GM19395 (cell line): Measurements from ENCODE around the gene CAMTA1.

Experiments
- ATAC-seq: cut with Tn5 transposase; IDR thresholded peaks from one replicate; pipeline ENCODE4 v1.9.1; 2021; ENCODE audit warnings: mild to moderate bottlenecking, moderate library complexity; ENCODE audit not compliant: unreplicated experiment

Gene CAMTA1

DNA sequence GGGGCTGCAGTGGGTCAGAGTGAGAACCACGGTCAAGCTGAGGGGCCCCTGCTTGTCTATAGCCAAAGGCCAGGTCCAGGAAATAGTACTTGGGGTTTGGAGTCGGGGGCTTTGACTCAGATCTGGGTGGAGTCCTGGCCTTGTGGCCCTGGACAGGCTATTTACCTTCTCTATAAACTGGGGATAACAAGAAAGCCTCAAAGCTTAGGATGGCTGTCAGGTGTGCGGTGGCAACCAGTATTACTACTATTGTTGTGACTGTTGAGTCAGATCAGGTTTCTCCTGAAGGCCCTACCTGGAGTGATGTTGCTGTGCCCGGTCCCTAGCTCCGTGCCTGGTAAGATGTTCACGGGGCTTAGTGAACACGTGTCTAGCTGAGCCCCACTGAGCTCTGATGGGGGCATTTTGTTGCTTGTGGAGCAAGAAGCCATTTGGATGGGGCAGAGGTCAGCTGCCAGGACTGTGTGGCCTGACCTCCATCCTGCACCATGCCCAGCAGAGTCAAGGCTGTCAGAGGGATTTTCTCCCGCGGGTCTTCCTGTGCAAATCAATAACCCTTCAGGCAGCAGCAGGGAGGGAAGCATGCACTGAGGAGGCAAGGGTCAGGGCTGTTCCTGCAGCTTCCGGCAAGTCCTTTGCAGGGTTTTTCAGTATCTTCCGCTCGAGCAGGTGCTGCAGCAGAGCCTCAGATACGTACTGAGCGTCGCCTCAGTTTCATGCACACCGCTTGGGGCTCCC is 170.3 kb downstream of the CAMTA1 start:
- no peak for ATAC-seq

DNA sequence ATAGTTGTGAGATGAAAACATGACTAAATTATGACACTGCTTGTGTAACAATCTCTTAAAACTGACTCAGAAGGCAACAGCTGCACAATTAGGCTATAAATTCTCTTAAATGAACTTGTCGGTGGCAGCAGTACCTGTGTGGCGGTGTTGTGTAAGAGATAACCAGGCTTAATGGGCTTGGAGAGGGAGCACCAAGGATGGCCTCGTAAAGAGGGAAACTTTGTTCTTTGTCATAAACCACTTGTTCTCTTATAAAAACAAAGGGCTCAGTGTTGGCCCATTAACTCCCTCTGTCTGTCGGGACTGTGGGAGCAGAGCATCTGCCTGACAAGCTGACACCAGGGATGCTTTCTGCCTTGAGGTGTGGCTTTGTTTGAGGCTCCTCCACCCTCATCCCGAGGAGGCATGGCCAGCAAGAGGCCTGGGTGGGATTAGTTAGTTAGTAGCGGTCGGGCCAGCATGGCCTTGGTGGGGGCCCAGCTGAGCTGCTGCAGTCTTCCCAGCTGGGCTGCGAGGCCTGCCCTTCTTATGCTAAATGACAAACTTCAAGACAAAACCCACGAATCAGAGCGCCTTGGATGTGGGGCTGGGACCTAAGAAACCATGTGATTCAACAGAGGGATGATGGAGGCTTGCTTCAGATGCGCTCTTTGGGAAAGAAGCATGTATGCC is 171.4 kb downstream of the CAMTA1 start:
- ATAC-seq: no peak

DNA sequence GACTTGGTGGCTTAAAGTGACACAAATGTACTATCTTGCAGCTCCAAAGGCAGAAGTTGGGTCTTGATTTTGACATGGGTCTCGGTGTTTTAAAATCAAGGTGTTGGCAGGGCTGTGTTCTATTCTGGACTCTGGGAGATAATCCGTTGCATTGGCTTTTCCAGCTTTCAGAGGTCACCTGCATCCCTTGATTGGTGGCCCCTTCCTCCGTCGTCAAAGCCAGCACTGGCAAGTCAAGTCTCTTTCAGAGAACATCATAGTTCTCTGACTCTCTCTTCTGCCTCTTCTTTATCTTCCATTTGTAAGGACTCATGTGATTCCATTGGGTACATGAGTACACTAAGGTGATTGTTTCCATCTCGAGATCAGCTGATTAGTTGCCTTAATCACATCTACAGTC is 172.1 kb downstream of the CAMTA1 start:
- ATAC-seq: no peak

DNA sequence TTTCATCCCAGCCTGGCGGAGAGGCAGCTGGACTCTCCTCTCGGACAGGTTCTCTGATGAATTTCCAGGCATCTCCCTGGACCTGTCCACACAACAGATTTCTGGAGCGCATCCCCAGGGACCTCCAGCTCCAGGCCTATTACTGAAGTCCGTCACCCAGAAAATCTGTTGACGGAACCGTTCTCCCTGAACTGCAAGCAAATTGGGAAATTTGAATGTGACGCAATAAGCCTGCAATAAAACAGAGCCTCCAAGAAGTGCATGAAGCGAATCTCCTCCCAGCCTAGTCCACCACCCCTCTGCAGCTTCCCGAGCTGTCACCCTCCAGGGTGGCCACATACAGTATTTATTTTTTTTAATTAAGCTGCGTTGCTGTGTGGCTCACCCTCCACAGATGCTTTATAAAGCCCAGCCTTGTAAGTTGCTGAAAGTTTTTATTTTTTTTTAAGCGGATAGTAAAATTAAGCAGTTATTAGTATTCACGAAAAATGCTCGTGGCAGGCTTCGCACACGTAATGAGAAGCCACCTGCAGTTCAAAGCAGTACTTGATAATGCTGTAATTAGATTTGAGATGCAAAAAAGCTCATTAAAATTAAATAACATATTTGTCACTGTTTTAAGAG is 173.3 kb downstream of the CAMTA1 start:
- no peak for ATAC-seq

- no peak for ATAC-seq
Measured at GRCh38 chr1:6959491-6959890, 174.2 kb downstream of the CAMTA1 start.

DNA sequence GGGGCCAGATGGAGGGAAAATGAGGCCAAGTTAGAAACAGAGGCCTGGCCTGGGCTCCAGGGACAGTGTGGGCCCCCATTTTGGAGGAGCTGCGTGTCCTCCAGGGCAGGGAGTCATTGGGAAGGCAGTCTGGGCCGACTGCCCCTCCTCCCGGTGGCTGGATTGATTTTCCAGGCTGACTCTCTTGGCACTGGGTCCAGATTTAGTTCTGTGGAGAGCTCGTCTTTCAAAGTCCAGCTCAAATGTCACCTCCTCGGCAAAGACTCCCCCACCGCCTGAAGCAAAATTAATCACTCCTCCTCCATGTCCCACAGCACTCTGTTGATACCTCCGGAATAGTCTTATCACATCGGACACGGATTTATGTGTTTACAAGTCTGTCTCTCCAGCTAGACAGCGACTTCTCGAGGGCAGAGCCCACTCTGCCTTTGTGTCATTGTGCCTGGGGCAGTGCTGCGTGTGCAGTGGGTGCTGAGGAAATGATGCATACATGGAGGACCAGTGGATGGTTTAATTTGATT is 175.1 kb downstream of the CAMTA1 start:
- no peak for ATAC-seq

GRCh38 chr1:6960860-6961259 is 175.6 kb downstream of the CAMTA1 start:
- no peak for ATAC-seq

- ATAC-seq: no peak
Measured at GRCh38 chr1:6961289-6961688, 176.0 kb downstream of the CAMTA1 start.

GRCh38 chr1:6961905-6962477 is 176.7 kb downstream of the CAMTA1 start:
- ATAC-seq: no peak

GRCh38 chr1:6962478-6962995 is 177.3 kb downstream of the CAMTA1 start:
- ATAC-seq: no peak

- ATAC-seq: no peak
Measured at GRCh38 chr1:6962996-6963911, 178.0 kb downstream of the CAMTA1 start.

GRCh38 chr1:6963912-6964307 is 178.7 kb downstream of the CAMTA1 start:
- no peak for ATAC-seq

GRCh38 chr1:6965083-6965934 is 180.1 kb downstream of the CAMTA1 start:
- no peak for ATAC-seq

- no peak for ATAC-seq
Measured at GRCh38 chr1:6965935-6966241, 180.6 kb downstream of the CAMTA1 start.

DNA sequence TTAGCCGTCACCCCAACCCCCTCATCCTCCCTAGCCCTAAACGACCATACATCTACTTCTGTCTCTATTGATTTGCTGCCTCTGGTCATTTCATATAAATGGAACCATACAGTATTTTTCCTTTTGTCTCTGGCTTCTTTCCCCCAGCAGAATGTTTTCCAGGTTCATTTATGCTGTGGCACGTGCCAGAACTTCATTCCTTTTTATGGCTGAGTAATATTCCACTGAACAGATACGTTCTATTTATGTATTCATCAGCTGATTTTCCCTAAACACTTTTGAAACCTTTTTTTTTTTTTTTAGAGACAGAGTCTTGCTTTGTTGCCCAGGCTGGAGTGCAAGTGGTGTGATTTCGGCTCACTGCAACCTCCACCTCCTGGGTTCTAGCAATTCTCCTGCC is 181.1 kb downstream of the CAMTA1 start:
- ATAC-seq: no peak

DNA sequence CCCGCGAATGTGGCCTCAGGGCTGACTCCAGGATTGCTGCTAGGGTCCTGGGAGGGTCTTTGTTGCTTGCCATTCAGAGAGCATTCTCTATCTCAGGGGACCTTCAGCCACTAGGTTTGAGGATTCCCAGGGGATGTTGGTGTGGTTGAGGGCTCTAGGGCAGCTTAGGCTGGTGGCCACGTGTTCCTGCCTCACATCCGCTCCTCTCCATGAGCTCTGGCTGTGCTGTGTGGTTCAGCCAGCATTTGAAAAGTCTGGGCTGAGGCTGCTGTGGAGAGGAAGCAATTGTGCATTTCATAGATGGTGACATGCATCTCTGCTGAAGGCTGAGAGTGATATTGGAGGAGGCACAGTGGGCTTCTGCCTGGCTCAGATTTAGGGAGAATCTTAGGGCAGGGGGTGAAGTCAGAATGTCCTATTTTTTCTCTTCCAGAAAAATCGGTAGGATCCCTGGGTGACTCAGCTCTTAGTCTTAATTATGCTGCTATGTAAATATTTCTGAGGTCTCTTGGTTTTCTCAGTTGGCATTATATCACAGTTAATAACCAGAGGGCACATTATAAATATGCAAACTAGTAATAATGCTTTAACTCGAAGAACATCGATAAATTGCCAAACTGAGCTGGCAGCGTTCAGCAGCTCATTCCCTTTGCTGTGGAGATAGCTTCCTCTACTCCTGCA is 182.3 kb downstream of the CAMTA1 start:
- no peak for ATAC-seq

DNA sequence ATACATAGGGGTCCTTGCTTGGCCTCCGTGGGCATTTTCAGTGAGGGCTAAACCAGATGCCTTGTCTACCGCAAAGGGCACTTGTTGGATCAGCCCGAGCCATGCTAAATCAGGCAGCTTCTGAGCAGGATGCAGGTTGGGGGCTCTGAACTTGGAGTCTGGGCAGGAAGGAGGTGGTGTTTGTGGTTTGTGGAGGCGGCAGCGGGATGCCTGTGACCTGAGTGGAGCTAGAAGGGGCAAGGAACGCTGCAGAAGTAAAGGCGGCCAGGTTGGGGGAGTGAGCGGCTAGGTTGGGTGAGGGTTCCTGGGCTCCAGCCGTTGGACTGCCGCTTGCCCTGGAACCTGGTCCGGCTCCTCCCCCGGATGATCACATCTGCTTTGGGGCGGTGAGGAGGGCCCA is 183.9 kb downstream of the CAMTA1 start:
- ATAC-seq: no peak

DNA sequence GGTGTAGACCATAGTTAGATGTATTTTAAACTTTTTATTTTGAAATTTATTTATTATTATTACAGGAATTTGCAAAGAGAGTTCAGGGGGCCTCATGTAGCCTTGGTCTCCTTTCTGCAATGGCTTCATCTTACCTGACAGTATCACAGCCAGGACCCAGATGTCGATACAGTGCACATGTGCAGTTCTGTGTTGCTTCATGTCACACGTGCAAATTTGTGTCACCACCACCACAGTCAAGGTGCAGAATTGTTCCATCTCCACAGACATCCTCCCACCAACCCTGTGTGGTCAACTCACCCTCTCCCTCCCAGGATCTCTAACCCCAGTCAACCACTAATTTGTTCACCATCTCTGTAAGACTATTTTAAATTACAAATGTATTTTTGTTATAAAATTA is 184.5 kb downstream of the CAMTA1 start:
- ATAC-seq: no peak

DNA sequence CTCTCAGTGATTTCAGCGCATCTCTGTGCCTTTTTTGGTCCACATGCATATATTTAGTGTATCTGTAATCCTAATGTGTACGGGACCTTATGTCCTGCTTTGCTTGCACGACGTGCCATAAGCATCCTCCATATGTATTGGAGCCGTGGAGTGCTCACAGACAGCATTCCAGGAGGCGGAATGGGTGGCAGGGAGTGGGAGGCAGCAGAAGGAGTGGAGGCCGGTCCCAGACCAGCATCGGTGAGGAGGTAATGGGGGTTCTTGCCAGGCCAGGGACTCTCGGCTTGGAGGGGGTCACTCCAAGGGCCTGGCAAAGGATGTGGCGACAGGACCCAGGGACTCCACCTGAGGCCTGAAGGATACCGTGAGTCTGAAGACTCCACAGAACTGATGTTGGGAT is 185.0 kb downstream of the CAMTA1 start:
- ATAC-seq: no peak
